ENCODE results near the gene SYT4.

- TF ChIP-seq SMC3 (IDR thresholded peaks at IDR 0.05; ENCODE audit: low read depth, low read length) (peak; percentile 69), EP300 (IDR thresholded peaks at IDR 0.05; ENCODE audit: borderline replicate concordance in 1 of 2, low read depth in 1 of 2, low read length in 1 of 2) (no peak), CTCF (IDR thresholded peaks at IDR 0.05) (peak; percentile 74), RAD21 (IDR thresholded peaks at IDR 0.05; ENCODE audit: low read length) (peak; percentile 89), RFX5 (IDR thresholded peaks at IDR 0.05; ENCODE audit: low read length) (0 out of 2 replicates have a peak, but pooled peaks have one; percentile 21), TAF1 (IDR thresholded peaks at IDR 0.05; ENCODE audit: borderline replicate concordance, low read depth, low read length) (no peak), ELF1 (IDR thresholded peaks at IDR 0.05) (no peak), NFIC (IDR thresholded peaks at IDR 0.05; ENCODE audit: borderline replicate concordance) (no peak), RCOR1 (IDR thresholded peaks at IDR 0.05; ENCODE audit: low read length) (no peak), JUND (IDR thresholded peaks at IDR 0.05) (no peak)
- TF ChIP-seq, protein P1, sequence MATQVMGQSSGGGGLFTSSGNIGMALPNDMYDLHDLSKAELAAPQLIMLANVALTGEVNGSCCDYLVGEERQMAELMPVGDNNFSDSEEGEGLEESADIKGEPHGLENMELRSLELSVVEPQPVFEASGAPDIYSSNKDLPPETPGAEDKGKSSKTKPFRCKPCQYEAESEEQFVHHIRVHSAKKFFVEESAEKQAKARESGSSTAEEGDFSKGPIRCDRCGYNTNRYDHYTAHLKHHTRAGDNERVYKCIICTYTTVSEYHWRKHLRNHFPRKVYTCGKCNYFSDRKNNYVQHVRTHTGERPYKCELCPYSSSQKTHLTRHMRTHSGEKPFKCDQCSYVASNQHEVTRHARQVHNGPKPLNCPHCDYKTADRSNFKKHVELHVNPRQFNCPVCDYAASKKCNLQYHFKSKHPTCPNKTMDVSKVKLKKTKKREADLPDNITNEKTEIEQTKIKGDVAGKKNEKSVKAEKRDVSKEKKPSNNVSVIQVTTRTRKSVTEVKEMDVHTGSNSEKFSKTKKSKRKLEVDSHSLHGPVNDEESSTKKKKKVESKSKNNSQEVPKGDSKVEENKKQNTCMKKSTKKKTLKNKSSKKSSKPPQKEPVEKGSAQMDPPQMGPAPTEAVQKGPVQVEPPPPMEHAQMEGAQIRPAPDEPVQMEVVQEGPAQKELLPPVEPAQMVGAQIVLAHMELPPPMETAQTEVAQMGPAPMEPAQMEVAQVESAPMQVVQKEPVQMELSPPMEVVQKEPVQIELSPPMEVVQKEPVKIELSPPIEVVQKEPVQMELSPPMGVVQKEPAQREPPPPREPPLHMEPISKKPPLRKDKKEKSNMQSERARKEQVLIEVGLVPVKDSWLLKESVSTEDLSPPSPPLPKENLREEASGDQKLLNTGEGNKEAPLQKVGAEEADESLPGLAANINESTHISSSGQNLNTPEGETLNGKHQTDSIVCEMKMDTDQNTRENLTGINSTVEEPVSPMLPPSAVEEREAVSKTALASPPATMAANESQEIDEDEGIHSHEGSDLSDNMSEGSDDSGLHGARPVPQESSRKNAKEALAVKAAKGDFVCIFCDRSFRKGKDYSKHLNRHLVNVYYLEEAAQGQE (IDR thresholded peaks at IDR 0.05; ENCODE audit: low read depth, low read length) = no peak
- TF ChIP-seq, protein P2, sequence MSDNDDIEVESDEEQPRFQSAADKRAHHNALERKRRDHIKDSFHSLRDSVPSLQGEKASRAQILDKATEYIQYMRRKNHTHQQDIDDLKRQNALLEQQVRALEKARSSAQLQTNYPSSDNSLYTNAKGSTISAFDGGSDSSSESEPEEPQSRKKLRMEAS (IDR thresholded peaks at IDR 0.05; ENCODE audit: low read depth) = no peak
Observed at GRCh38 chr18:43271593-43272432, 5.5 kb downstream of the SYT4 start.

All from SK-N-SH (cell line).